HepG2 (cell line): ENCODE measurements around the gene BBOF1. TPM values are rescaled to one million over a fixed set of nuclear protein-coding genes. Genes with fewer than 3 reads are reported as not detected.
A peak's percentile ranks its signal among the peaks of the same experiment; 100 is the strongest.

Experiments used
- AHR ChIP-seq: IDR thresholded peaks from 2 replicates; pipeline ENCODE4 v1.6.1; 2018; ENCODE audit warnings: missing genetic modification reagents, missing compliant biosample characterization
- KAT7 ChIP-seq: IDR thresholded peaks from 2 replicates; pipeline ENCODE4 v1.6.1; 2018; ENCODE audit warnings: borderline replicate concordance, missing compliant biosample characterization
- MED8 ChIP-seq: sonication (generic); formaldehyde crosslinking; IDR thresholded peaks from 2 replicates; pipeline ENCODE4 v1.8.1; 2023; ENCODE audit warnings: mild to moderate bottlenecking, missing genetic modification reagents; ENCODE audit not compliant: insufficient replicate concordance
- PAX8 ChIP-seq: sonication (generic); formaldehyde crosslinking; IDR thresholded peaks from 2 replicates; pipeline ENCODE4 v1.8.0; 2022; ENCODE audit warnings: mild to moderate bottlenecking, missing genetic modification reagents, borderline replicate concordance
- ZFP82 ChIP-seq: sonication (generic); formaldehyde crosslinking; IDR thresholded peaks from 2 replicates; pipeline ENCODE4 v1.5.1; 2020; ENCODE audit warnings: mild to moderate bottlenecking, missing genetic modification reagents, borderline replicate concordance
- ZFYVE20 ChIP-seq: sonication (generic); formaldehyde crosslinking; IDR thresholded peaks from 2 replicates; pipeline ENCODE4 v1.8.0; 2023; ENCODE audit warnings: low read depth, mild to moderate bottlenecking, moderate library complexity, missing genetic modification reagents, borderline replicate concordance
- ZNF34 ChIP-seq: sonication (generic); formaldehyde crosslinking; IDR thresholded peaks from 2 replicates; pipeline ENCODE4 v1.4.0; 2020; ENCODE audit warnings: mild to moderate bottlenecking, missing genetic modification reagents, borderline replicate concordance
- ZNF558 ChIP-seq: sonication (generic); formaldehyde crosslinking; IDR thresholded peaks from 2 replicates; pipeline ENCODE4 v1.9.0; 2022; ENCODE audit warnings: mild to moderate bottlenecking, missing genetic modification reagents, borderline replicate concordance
- ZNF674 ChIP-seq: sonication (generic); formaldehyde crosslinking; IDR thresholded peaks from 2 replicates; pipeline ENCODE4 v1.5.0; 2020; ENCODE audit warnings: low read depth, mild to moderate bottlenecking, missing genetic modification reagents
- polyA plus RNA-seq, 8 experiments: library from polyadenylated mRNA; depleted of rRNA in 3 of 8; stranded (reverse) in 7 of 8; unstranded in 1 of 8; fragments of >200 nt; fragmentation: Illumina TruSeq in 4 of 8; extraction: Trizol in 4 of 8; gene quantifications; 2 replicates each; pipeline versions ENCODE4 v1.2.1 to v1.2.3, GENCODE V29; 2011 to 2016; ENCODE audit warnings: low read depth in 4 of 8, missing spikeins in 1 of 8, mixed read lengths in 1 of 8; ENCODE audit not compliant: insufficient read depth in 1 of 8
- total RNA-seq, 5 experiments: library from RNA; depleted of rRNA; stranded (reverse); fragments of >200 nt; fragmentation: Illumina TruSeq; extraction: Trizol; gene quantifications; 2 replicates each; pipeline ENCODE4 v1.2.3, GENCODE V29; 2016; ENCODE audit warnings: low read depth in 1 of 5
- TF ChIP-seq, protein P1 (sequence below): sonication (generic); formaldehyde crosslinking; IDR thresholded peaks from 2 replicates; pipeline ENCODE4 v1.4.0; 2020; ENCODE audit warnings: missing genetic modification reagents, borderline replicate concordance
- TF ChIP-seq, protein P2 (sequence below): sonication (generic); formaldehyde crosslinking; IDR thresholded peaks from 2 replicates; pipeline ENCODE4 v1.5.0; 2020; ENCODE audit warnings: mild to moderate bottlenecking, missing genetic modification reagents
- TF ChIP-seq, protein P3 (sequence below): sonication (generic); formaldehyde crosslinking; IDR thresholded peaks from 2 replicates; pipeline ENCODE4 v1.4.0; 2020; ENCODE audit warnings: mild to moderate bottlenecking, missing genetic modification reagents
- TF ChIP-seq, protein P4 (sequence below): sonication (generic); formaldehyde crosslinking; IDR thresholded peaks from 2 replicates; pipeline ENCODE4 v1.4.0; 2020; ENCODE audit warnings: missing genetic modification reagents, borderline replicate concordance
- TF ChIP-seq, protein P5 (sequence below): sonication (generic); formaldehyde crosslinking; conservative IDR thresholded peaks from 2 replicates; pipeline ENCODE4 v1.8.1; 2023; ENCODE audit warnings: missing genetic modification reagents

The BBOF1 gene
- total and polyA plus RNA-seq, 2 of the 13 experiments (the other 11 are each of a cell fraction or from before 2014, with no cell fraction given), result 1.6 to 2.3 TPM

DNA sequence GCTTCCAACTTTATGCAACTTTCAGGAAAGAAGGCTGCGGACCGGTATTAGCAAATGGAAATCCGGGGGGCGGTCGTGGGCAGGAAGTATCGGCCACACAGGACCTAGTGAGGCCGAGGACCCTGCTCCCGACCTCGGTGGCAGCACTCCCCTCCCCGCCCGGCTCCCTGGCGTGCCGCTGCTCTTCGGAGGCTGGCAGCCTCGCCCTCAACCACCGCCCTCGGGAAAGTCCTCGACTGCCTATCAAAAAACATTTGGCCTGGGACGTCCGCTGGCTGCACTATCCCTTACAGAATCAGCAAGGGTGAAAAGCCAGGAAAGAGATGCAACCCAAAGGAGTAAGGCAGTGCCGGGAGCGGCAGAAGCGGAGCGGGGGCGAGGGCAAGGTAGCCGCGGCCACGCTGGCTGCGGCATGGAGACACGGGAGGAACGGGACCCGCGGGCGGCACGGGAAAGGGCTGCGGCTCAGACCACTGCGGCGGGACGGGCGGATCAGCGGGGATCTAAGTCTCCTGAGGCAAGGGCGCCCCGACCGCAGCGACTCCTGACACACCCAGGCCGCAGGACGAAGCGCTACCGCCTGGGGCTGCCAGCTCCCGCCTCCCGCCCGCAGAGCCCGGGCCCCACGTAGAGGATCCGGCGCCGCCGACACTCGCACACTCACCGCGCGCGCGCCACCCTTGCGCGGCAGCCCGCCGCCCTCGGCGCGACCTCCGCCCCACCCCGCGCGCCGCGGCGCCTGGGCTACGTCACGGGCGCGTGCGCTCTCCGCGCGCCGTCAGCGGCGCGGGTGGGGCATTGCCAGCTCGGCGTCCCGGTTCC, at the start of gene BBOF1, which contains the start of gene ENTPD5 (continued):
- TF ChIP-seq, protein P1, sequence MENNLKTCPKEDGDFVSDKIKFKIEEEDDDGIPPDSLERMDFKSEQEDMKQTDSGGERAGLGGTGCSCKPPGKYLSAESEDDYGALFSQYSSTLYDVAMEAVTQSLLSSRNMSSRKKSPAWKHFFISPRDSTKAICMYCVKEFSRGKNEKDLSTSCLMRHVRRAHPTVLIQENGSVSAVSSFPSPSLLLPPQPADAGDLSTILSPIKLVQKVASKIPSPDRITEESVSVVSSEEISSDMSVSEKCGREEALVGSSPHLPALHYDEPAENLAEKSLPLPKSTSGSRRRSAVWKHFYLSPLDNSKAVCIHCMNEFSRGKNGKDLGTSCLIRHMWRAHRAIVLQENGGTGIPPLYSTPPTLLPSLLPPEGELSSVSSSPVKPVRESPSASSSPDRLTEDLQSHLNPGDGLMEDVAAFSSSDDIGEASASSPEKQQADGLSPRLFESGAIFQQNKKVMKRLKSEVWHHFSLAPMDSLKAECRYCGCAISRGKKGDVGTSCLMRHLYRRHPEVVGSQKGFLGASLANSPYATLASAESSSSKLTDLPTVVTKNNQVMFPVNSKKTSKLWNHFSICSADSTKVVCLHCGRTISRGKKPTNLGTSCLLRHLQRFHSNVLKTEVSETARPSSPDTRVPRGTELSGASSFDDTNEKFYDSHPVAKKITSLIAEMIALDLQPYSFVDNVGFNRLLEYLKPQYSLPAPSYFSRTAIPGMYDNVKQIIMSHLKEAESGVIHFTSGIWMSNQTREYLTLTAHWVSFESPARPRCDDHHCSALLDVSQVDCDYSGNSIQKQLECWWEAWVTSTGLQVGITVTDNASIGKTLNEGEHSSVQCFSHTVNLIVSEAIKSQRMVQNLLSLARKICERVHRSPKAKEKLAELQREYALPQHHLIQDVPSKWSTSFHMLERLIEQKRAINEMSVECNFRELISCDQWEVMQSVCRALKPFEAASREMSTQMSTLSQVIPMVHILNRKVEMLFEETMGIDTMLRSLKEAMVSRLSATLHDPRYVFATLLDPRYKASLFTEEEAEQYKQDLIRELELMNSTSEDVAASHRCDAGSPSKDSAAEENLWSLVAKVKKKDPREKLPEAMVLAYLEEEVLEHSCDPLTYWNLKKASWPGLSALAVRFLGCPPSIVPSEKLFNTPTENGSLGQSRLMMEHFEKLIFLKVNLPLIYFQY (CRISPR knock-in tag), result no peak
- TF ChIP-seq ZNF558 (CRISPR knock-in tag) (0 out of 2 replicates have a peak, but pooled peaks have one; percentile 49), ZNF674 (CRISPR knock-in tag) (no peak), ZNF34 (peak; percentile 56; the same call in 1 of the 2 replicates), PAX8 (CRISPR knock-in tag) (0 out of 2 replicates have a peak, but pooled peaks have one; percentile 69), ZFP82 (CRISPR knock-in tag) (0 out of 2 replicates have a peak, but pooled peaks have one; percentile 52), KAT7 (CRISPR knock-in tag) (no peak), ZFYVE20 (CRISPR knock-in tag) (no peak), MED8 (CRISPR knock-in tag) (no peak), AHR (peak; percentile 63; the same call in 1 of the 2 replicates)
- TF ChIP-seq, protein P2, sequence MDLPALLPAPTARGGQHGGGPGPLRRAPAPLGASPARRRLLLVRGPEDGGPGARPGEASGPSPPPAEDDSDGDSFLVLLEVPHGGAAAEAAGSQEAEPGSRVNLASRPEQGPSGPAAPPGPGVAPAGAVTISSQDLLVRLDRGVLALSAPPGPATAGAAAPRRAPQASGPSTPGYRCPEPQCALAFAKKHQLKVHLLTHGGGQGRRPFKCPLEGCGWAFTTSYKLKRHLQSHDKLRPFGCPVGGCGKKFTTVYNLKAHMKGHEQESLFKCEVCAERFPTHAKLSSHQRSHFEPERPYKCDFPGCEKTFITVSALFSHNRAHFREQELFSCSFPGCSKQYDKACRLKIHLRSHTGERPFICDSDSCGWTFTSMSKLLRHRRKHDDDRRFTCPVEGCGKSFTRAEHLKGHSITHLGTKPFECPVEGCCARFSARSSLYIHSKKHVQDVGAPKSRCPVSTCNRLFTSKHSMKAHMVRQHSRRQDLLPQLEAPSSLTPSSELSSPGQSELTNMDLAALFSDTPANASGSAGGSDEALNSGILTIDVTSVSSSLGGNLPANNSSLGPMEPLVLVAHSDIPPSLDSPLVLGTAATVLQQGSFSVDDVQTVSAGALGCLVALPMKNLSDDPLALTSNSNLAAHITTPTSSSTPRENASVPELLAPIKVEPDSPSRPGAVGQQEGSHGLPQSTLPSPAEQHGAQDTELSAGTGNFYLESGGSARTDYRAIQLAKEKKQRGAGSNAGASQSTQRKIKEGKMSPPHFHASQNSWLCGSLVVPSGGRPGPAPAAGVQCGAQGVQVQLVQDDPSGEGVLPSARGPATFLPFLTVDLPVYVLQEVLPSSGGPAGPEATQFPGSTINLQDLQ (CRISPR knock-in tag), result 0 out of 2 replicates have a peak, but pooled peaks have one; percentile 52
- TF ChIP-seq, protein P3, sequence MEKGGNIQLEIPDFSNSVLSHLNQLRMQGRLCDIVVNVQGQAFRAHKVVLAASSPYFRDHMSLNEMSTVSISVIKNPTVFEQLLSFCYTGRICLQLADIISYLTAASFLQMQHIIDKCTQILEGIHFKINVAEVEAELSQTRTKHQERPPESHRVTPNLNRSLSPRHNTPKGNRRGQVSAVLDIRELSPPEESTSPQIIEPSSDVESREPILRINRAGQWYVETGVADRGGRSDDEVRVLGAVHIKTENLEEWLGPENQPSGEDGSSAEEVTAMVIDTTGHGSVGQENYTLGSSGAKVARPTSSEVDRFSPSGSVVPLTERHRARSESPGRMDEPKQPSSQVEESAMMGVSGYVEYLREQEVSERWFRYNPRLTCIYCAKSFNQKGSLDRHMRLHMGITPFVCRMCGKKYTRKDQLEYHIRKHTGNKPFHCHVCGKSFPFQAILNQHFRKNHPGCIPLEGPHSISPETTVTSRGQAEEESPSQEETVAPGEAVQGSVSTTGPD (CRISPR knock-in tag), result 0 out of 2 replicates have a peak, but pooled peaks have one; percentile 37
- TF ChIP-seq, protein P4, sequence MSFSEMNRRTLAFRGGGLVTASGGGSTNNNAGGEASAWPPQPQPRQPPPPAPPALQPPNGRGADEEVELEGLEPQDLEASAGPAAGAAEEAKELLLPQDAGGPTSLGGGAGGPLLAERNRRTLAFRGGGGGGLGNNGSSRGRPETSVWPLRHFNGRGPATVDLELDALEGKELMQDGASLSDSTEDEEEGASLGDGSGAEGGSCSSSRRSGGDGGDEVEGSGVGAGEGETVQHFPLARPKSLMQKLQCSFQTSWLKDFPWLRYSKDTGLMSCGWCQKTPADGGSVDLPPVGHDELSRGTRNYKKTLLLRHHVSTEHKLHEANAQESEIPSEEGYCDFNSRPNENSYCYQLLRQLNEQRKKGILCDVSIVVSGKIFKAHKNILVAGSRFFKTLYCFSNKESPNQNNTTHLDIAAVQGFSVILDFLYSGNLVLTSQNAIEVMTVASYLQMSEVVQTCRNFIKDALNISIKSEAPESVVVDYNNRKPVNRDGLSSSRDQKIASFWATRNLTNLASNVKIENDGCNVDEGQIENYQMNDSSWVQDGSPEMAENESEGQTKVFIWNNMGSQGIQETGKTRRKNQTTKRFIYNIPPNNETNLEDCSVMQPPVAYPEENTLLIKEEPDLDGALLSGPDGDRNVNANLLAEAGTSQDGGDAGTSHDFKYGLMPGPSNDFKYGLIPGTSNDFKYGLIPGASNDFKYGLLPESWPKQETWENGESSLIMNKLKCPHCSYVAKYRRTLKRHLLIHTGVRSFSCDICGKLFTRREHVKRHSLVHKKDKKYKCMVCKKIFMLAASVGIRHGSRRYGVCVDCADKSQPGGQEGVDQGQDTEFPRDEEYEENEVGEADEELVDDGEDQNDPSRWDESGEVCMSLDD (CRISPR knock-in tag), result no peak
- TF ChIP-seq, protein P5, sequence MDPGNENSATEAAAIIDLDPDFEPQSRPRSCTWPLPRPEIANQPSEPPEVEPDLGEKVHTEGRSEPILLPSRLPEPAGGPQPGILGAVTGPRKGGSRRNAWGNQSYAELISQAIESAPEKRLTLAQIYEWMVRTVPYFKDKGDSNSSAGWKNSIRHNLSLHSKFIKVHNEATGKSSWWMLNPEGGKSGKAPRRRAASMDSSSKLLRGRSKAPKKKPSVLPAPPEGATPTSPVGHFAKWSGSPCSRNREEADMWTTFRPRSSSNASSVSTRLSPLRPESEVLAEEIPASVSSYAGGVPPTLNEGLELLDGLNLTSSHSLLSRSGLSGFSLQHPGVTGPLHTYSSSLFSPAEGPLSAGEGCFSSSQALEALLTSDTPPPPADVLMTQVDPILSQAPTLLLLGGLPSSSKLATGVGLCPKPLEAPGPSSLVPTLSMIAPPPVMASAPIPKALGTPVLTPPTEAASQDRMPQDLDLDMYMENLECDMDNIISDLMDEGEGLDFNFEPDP, result no peak
